Measurements from ENCODE around the gene WT1. TPM values are rescaled to one million over a fixed set of nuclear protein-coding genes. Genes with fewer than 3 reads are reported as not detected.

The WT1 gene
- total RNA-seq, 1 donor from 2014 or later, result not detected

GRCh38 chr11:32454993-32455392 lies 19.7 kb upstream of the WT1 start:
- H3K27me3 ChIP-seq, result no peaks in the 10 kb centered on the region
- H3K27ac ChIP-seq, result no peak overlapping the region
- H3K36me3 ChIP-seq, result no peaks in the 10 kb centered on the region
- H3K4me1 ChIP-seq, result no peaks in the 10 kb centered on the region
- intact Hi-C loops (cut with DNase I), result no loop called here
- no peak overlapping the region for H3K4me3 ChIP-seq
- H3K9me3 ChIP-seq, result no peaks in the 10 kb centered on the region
- TF ChIP-seq CTCF (IDR thresholded peaks at IDR 0.05), result no peak
- no peak for DNase-seq (ENCODE audit: low spot score in 2 of 2)

GRCh38 chr11:32451808-32452207 lies 16.5 kb upstream of the WT1 start:
- DNase-seq (ENCODE audit: low spot score in 2 of 2), result no peak
- no peaks in the 10 kb centered on the region for H3K27me3 ChIP-seq
- H3K9me3 ChIP-seq, result no peaks in the 10 kb centered on the region
- H3K27ac ChIP-seq, result no peak overlapping the region
- no peaks in the 10 kb centered on the region for H3K4me1 ChIP-seq
- no peak for TF ChIP-seq CTCF (IDR thresholded peaks at IDR 0.05)
- intact Hi-C loops (cut with DNase I), result no loop called here
- H3K36me3 ChIP-seq, result no peaks in the 10 kb centered on the region
- no peak overlapping the region for H3K4me3 ChIP-seq

- Histone ChIP-seq H3K9me3 (no peaks in the 10 kb centered on the region), H3K4me1 (no peaks in the 10 kb centered on the region), H3K27me3 (no peaks in the 10 kb centered on the region), H3K4me3 (no peak overlapping the region), H3K27ac (no peak overlapping the region), H3K36me3 (no peaks in the 10 kb centered on the region)
- intact Hi-C loops (cut with DNase I), result no loop called here
- no peak for TF ChIP-seq CTCF (IDR thresholded peaks at IDR 0.05)
- no peak for DNase-seq (ENCODE audit: low spot score in 2 of 2)
Measured at GRCh38 chr11:32450372-32450771, 15.0 kb upstream of the WT1 start.

- no peaks in the 10 kb centered on the region for H3K27me3 ChIP-seq
- H3K4me1 ChIP-seq, result no peaks in the 10 kb centered on the region
- H3K4me3 ChIP-seq, result no peak overlapping the region
- H3K36me3 ChIP-seq, result no peaks in the 10 kb centered on the region
- no peak for TF ChIP-seq CTCF (IDR thresholded peaks at IDR 0.05)
- DNase-seq (ENCODE audit: low spot score in 2 of 2), result no peak
- intact Hi-C loops (cut with DNase I), result no loop called here
- no peaks in the 10 kb centered on the region for H3K9me3 ChIP-seq
- no peak overlapping the region for H3K27ac ChIP-seq
Measured at GRCh38 chr11:32448232-32448631, 12.9 kb upstream of the WT1 start.

GRCh38 chr11:32447252-32447651 lies 11.9 kb upstream of the WT1 start:
- DNase-seq (ENCODE audit: low spot score in 2 of 2), result no peak
- Histone ChIP-seq H3K27ac (no peak overlapping the region), H3K27me3 (no peaks in the 10 kb centered on the region), H3K36me3 (no peaks in the 10 kb centered on the region), H3K4me1 (no peaks in the 10 kb centered on the region), H3K4me3 (no peak overlapping the region), H3K9me3 (no peaks in the 10 kb centered on the region)
- intact Hi-C loops (cut with DNase I), result no loop called here
- TF ChIP-seq CTCF (IDR thresholded peaks at IDR 0.05), result no peak

- no peaks in the 10 kb centered on the region for H3K4me1 ChIP-seq
- no peaks in the 10 kb centered on the region for H3K36me3 ChIP-seq
- H3K9me3 ChIP-seq, result no peaks in the 10 kb centered on the region
- no peak for DNase-seq (ENCODE audit: low spot score in 2 of 2)
- intact Hi-C loops (cut with DNase I), result no loop called here
- no peak overlapping the region for H3K4me3 ChIP-seq
- no peak for TF ChIP-seq CTCF (IDR thresholded peaks at IDR 0.05)
- H3K27me3 ChIP-seq, result no peaks in the 10 kb centered on the region
- no peak overlapping the region for H3K27ac ChIP-seq
Measured at GRCh38 chr11:32446227-32446626, 10.9 kb upstream of the WT1 start.
